ENCODE data around the gene FHIP1B.

The FHIP1B gene

GRCh38 chr11:6223854-6224253 lies 10.6 kb downstream of the FHIP1B start:
- intact Hi-C loops (cut with DNase I; ENCODE audit: low total_unique reads) = no loop called here
- Histone ChIP-seq H3K36me3 (peaks cover 40 to 65% (median 50%) of the 10 kb centered on the region in 3 donors), H3K27me3 (no peaks in the 10 kb centered on the region), H3K9me3 (no peaks in the 10 kb centered on the region), H3K4me1 (peaks cover 0 to 12% (median 0%) of the 10 kb centered on the region in 4 donors), H3K27ac (no peak overlapping the region), H3K4me3 (no peak overlapping the region)
- no peak for DNase-seq
- no peak for TF ChIP-seq CTCF (IDR thresholded peaks at IDR 0.05)

- Histone ChIP-seq H3K27me3 (no peaks in the 10 kb centered on the region), H3K4me1 (no peaks in the 10 kb centered on the region), H3K36me3 (peaks cover 74 to 97% (median 80%) of the 10 kb centered on the region in 3 donors), H3K27ac (no peak overlapping the region), H3K4me3 (no peak overlapping the region), H3K9me3 (no peaks in the 10 kb centered on the region)
- intact Hi-C loops (cut with DNase I; ENCODE audit: low total_unique reads) = no loop called here
- DNase-seq = peak in 1 of 2 donors; percentile 47
- TF ChIP-seq CTCF (IDR thresholded peaks at IDR 0.05) = no peak
These were observed 15.1 kb downstream of the FHIP1B start for GRCh38 chr11:6219359-6219758.

- no peak for DNase-seq
- Histone ChIP-seq H3K27me3 (no peaks in the 10 kb centered on the region), H3K27ac (no peak overlapping the region), H3K4me3 (no peak overlapping the region), H3K9me3 (no peaks in the 10 kb centered on the region), H3K36me3 (peaks cover 68 to 96% (median 71%) of the 10 kb centered on the region in 3 donors), H3K4me1 (no peaks in the 10 kb centered on the region)
- intact Hi-C loops (cut with DNase I; ENCODE audit: low total_unique reads) = no loop called here
- no peak for TF ChIP-seq CTCF (IDR thresholded peaks at IDR 0.05)
These were observed 16.7 kb downstream of the FHIP1B start for GRCh38 chr11:6217722-6218121.

- Histone ChIP-seq H3K9me3 (no peaks in the 10 kb centered on the region), H3K36me3 (peaks cover 64 to 96% (median 67%) of the 10 kb centered on the region in 3 donors), H3K4me1 (no peaks in the 10 kb centered on the region), H3K4me3 (no peak overlapping the region), H3K27me3 (no peaks in the 10 kb centered on the region), H3K27ac (no peak overlapping the region)
- intact Hi-C loops (cut with DNase I; ENCODE audit: low total_unique reads) = no loop called here
- TF ChIP-seq CTCF (IDR thresholded peaks at IDR 0.05) = no peak
- no peak for DNase-seq
These were observed 17.9 kb downstream of the FHIP1B start for GRCh38 chr11:6216501-6216900.

- H3K4me3 ChIP-seq = no peak overlapping the region
- peaks cover 68 to 96% (median 83%) of the 10 kb centered on the region in 3 donors for H3K36me3 ChIP-seq
- H3K9me3 ChIP-seq = no peaks in the 10 kb centered on the region
- no peaks in the 10 kb centered on the region for H3K27me3 ChIP-seq
- no peak for DNase-seq
- no peaks in the 10 kb centered on the region for H3K4me1 ChIP-seq
- intact Hi-C loops (cut with DNase I; ENCODE audit: low total_unique reads) = no loop called here
- H3K27ac ChIP-seq = no peak overlapping the region
- no peak for TF ChIP-seq CTCF (IDR thresholded peaks at IDR 0.05)
These were observed 19.9 kb downstream of the FHIP1B start for GRCh38 chr11:6214530-6214929.

All from tibial artery (tissue), 4 donors.